Activated T-helper 2 cell treated with anti-CD3 and anti-CD28 coated beads, Interferon-gamma antibody, Interleukin-2, Interleukin-4, amounts not matched to agents 10 μg/mL and 5 μg/mL and 100 μg/mL, durations not matched to agents 14 hours and 24 hours and 36 hours (primary cell): ENCODE measurements around the gene ADD3. TPM values are rescaled to one million over a fixed set of nuclear protein-coding genes. Genes with fewer than 3 reads are reported as not detected.
"Not testable (repeated sequence)": the region's sequence is repeated elsewhere in the genome, so short reads cannot be mapped to it uniquely, and the experiment has no call there.

Source experiments
- DNase-seq: peaks from one replicate; pipeline ENCODE4 v3.0.0; 2021; ENCODE audit warnings: low spot score
- H3K27ac Mint-ChIP-seq: one replicate; pipeline ENCODE4 v1.8.0; 2021; ENCODE audit warnings: mixed read lengths
- H3K27me3 Mint-ChIP-seq: one replicate; pipeline ENCODE4 v1.8.0; 2021; ENCODE audit warnings: low read depth, mixed read lengths
- H3K36me3 Mint-ChIP-seq: one replicate; pipeline ENCODE4 v1.8.0; 2021; ENCODE audit warnings: low read depth, mixed read lengths
- H3K4me1 Mint-ChIP-seq: one replicate; pipeline ENCODE4 v1.8.0; 2021; ENCODE audit warnings: low read depth, mixed read lengths
- H3K4me3 Mint-ChIP-seq: one replicate; pipeline ENCODE4 v1.8.0; 2021; ENCODE audit warnings: low read depth, mild to moderate bottlenecking, moderate library complexity, mixed read lengths
- H3K9me3 Mint-ChIP-seq: one replicate; pipeline ENCODE4 v1.8.0; 2021; ENCODE audit warnings: mixed read lengths
- intact Hi-C: fragments of 100-400 bp; cut with micrococcal nuclease; formaldehyde crosslinking; loops from one replicate; pipeline ENCODE4 v1.15.1; 2023
- total RNA-seq: library from RNA; stranded (reverse); gene quantifications from 2 replicates; pipeline ENCODE4 v1.2.3, GENCODE V29; 2022

ADD3 gene
- total RNA-seq, 1 donor from 2014 or later, result 47.4 TPM

DNA sequence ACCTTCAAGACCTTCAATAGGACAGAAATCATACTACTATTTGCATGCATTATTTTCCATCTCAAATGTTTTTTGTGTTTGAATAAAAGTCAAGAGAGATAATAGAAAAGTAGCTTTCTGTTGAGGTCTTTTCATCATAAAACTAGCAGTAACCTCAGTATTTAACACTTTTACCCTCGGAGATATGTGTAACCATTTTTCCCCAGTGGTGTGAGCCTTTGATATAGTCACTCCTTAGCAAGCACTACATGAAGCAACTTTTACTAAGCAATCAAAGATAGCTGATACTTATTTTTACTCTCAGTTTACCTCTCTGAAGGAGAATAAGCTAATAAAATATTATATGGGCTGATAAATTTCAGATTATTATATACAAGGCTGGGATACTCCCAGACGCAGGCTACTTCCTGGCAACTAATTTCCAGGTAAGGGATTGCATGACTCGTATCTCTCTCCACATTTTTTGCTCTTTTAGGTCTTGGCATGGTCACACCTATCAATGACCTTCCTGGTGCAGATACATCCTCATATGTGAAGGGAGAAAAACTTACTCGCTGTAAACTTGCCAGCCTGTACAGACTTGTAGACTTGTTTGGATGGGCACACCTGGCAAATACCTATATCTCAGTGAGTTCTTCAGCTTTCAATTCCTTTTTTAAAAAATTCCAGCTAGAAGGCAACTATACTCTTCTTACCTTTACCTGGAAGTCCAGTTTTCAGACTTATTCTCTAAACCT, 108.2 kb downstream of the ADD3 start:
- Mint-ChIP-seq H3K9me3 (no peaks in the 10 kb centered on the region), H3K27me3 (no peaks in the 10 kb centered on the region), H3K4me3 (no peak overlapping the region), H3K36me3 (peaks cover 71% of the 10 kb centered on the region), H3K27ac (no peak overlapping the region), H3K4me1 (no peaks in the 10 kb centered on the region)
- no peak for DNase-seq
- intact Hi-C loops, result no loop called here

DNA sequence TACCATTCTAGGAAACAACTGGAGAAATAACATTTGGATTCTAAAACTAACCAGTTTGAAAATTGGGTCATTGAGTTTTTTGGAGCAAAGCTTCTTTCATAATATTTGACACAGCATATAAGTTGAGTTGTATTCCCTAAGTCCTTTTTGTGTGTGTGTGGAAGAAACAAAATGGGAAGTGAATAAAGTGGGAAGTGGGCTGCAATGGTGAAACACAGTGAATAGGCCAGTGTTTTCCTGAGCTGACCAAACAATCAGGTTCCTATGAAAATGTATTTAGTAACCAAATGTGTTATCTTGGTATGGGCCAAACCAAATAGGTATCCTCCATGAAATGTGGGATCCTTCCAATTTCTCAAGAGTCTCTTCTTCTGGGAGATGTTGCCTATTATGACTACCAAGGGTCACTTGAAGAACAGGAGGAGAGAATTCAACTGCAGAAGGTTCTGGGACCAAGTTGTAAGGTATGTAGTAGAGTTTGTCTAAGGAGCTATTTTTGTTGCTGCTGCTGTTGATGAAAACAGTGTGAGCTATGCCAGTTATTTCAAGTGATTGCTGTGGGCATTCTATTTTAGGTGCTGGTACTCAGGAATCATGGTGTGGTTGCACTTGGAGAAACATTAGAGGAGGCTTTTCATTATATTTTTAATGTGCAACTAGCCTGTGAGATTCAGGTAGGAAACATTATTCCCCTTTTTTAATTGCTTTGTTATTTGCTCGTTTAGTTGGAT, 111.3 kb downstream of the ADD3 start:
- no peaks in the 10 kb centered on the region for H3K9me3 Mint-ChIP-seq
- H3K4me3 Mint-ChIP-seq, result no peak overlapping the region
- intact Hi-C loops, result no loop called here
- peaks cover 76% of the 10 kb centered on the region for H3K36me3 Mint-ChIP-seq
- no peaks in the 10 kb centered on the region for H3K4me1 Mint-ChIP-seq
- no peak overlapping the region for H3K27ac Mint-ChIP-seq
- H3K27me3 Mint-ChIP-seq, result no peaks in the 10 kb centered on the region
- no peak for DNase-seq

- Mint-ChIP-seq H3K9me3 (no peaks in the 10 kb centered on the region), H3K4me1 (no peaks in the 10 kb centered on the region), H3K27me3 (no peaks in the 10 kb centered on the region)
Measured at GRCh38 chr10:110123594-110123993, 115.8 kb downstream of the ADD3 start.

DNA sequence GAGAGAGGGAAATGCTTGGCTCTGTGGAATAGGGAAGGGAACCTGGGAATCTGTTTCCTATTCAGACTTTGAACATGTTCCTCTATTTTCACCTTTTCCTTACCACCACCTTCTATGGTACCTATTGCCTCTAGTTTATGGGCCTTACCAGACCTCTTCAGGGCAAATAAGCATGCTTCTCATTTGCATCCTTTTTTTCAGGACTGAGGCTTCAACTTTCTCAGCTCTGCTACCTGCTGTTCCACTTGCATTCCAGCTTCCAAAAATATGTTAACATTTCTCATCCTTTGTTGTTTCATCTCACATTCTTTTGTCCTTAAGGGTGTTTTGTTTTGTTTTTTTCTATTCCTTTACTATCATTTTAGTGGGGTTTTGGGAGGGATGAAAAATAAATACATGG, 121.7 kb downstream of the ADD3 start:
- H3K4me3 Mint-ChIP-seq, result no peak overlapping the region
- no peaks in the 10 kb centered on the region for H3K9me3 Mint-ChIP-seq
- intact Hi-C loops, result no loop called here
- peaks cover 63% of the 10 kb centered on the region for H3K36me3 Mint-ChIP-seq
- no peaks in the 10 kb centered on the region for H3K27me3 Mint-ChIP-seq
- no peak overlapping the region for H3K27ac Mint-ChIP-seq
- H3K4me1 Mint-ChIP-seq, result peaks cover 1% of the 10 kb centered on the region
- DNase-seq, result no peak

More at GRCh38 chr10:110123594-110123993, 115.8 kb downstream of the ADD3 start:
- no peak for DNase-seq
- no peak overlapping the region for H3K4me3 Mint-ChIP-seq
- H3K27ac Mint-ChIP-seq, result no peak overlapping the region
- peaks cover 70% of the 10 kb centered on the region for H3K36me3 Mint-ChIP-seq
- intact Hi-C loops, result no loop called here

GRCh38 chr10:110134917-110135316, 127.1 kb downstream of the ADD3 start:
- no peaks in the 10 kb centered on the region for H3K27me3 Mint-ChIP-seq
- H3K36me3 Mint-ChIP-seq, result peaks cover 29% of the 10 kb centered on the region
- DNase-seq, result no peak
- intact Hi-C loops, result loop anchor here (5.0 to 10.0 kb wide), 3 partner anchors 58 to 430 kb away; partner anchors contain the start of genes ADD3 and SMC3
- peaks cover 20% of the 10 kb centered on the region for H3K4me1 Mint-ChIP-seq
- H3K27ac Mint-ChIP-seq, result no peak overlapping the region
- no peaks in the 10 kb centered on the region for H3K9me3 Mint-ChIP-seq
- no peak overlapping the region for H3K4me3 Mint-ChIP-seq

GRCh38 chr10:110135836-110136235, 128.1 kb downstream of the ADD3 start:
- H3K27ac Mint-ChIP-seq, DNase-seq, H3K9me3 Mint-ChIP-seq, H3K4me3 Mint-ChIP-seq, H3K27me3 Mint-ChIP-seq: not testable (repeated sequence)
- H3K4me1 Mint-ChIP-seq, result peaks cover 21% of the 10 kb centered on the region
- intact Hi-C loops, result loop anchor here (5.0 to 10.0 kb wide), 3 partner anchors 59 to 429 kb away; partner anchors contain the start of genes ADD3 and SMC3
- H3K36me3 Mint-ChIP-seq, result peaks cover 23% of the 10 kb centered on the region

GRCh38 chr10:110137142-110137545, 129.4 kb downstream of the ADD3 start:
- Mint-ChIP-seq H3K4me1 (peaks cover 31% of the 10 kb centered on the region), H3K9me3 (no peaks in the 10 kb centered on the region), H3K27ac (no peak overlapping the region), H3K27me3 (no peaks in the 10 kb centered on the region), H3K36me3 (peaks cover 14% of the 10 kb centered on the region), H3K4me3 (no peak overlapping the region)
- intact Hi-C loops, result loop anchor here (1.0 to 10.0 kb wide), 6 partner anchors 60 to 428 kb away; partner anchors contain the start of genes ADD3 and SMC3
- no peak for DNase-seq

- H3K9me3 Mint-ChIP-seq, result no peaks in the 10 kb centered on the region
- no peak overlapping the region for H3K27ac Mint-ChIP-seq
- H3K4me1 Mint-ChIP-seq, result peaks cover 38% of the 10 kb centered on the region
- H3K4me3 Mint-ChIP-seq, result no peak overlapping the region
- intact Hi-C loops, result loop anchor here (1.0 to 10.0 kb wide), 6 partner anchors 18 to 426 kb away; partner anchors contain the start of genes ADD3, MXI1 and SMC3
- no peak for DNase-seq
- H3K27me3 Mint-ChIP-seq, result peaks cover 4% of the 10 kb centered on the region
- H3K36me3 Mint-ChIP-seq, result peaks cover 8% of the 10 kb centered on the region
Measured at GRCh38 chr10:110138197-110138812, 130.5 kb downstream of the ADD3 start.

GRCh38 chr10:110141185-110141584, 133.4 kb downstream of the ADD3 start:
- DNase-seq, result no peak
- intact Hi-C loops, result no loop called here
- peaks cover 23% of the 10 kb centered on the region for H3K27me3 Mint-ChIP-seq
- peaks cover 41% of the 10 kb centered on the region for H3K4me1 Mint-ChIP-seq
- H3K36me3 Mint-ChIP-seq, result no peaks in the 10 kb centered on the region
- no peak overlapping the region for H3K27ac Mint-ChIP-seq
- H3K9me3 Mint-ChIP-seq, result no peaks in the 10 kb centered on the region
- no peak overlapping the region for H3K4me3 Mint-ChIP-seq

DNA sequence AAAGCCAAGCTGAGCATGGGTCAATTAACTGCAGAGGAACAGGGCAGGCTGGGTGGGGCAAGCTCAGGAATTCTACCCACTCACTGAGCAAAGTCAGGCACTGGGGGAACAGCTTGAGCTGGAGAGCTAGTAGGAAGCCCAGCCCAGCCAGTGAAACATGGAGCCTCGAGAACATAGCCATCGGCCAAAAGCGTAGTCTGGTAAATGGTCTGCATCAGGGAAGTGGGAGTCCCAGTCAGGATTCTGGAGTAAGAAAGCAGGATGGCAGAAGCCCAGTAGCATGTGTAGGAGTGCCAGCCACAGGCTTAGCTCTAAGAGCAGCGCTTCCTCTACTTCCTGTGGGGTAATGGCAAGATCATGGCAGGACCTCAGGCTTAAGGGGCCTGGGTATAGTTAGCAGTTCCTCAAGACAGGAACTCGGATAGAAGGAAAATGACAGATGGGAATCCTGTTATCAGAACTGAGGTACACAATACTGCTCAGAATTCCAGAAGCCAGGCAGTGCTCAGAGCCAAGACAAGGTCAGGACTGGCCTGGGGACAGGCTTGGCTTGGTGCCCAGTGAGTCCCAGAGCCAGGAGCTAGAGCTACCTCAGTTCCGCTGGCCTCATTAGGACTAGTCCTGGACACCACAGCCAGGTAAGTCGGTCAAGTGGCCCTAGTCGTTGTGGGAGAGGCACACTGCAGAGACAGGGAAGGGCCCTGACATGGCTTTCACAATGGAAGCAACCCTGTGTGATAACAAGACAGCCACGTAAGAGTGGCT, 134.3 kb downstream of the ADD3 start:
- Mint-ChIP-seq H3K4me3 (no peak overlapping the region), H3K4me1 (peaks cover 39% of the 10 kb centered on the region), H3K36me3 (no peaks in the 10 kb centered on the region), H3K9me3 (no peaks in the 10 kb centered on the region), H3K27ac (no peak overlapping the region), H3K27me3 (peaks cover 29% of the 10 kb centered on the region)
- intact Hi-C loops, result no loop called here
- DNase-seq, result no peak

- Mint-ChIP-seq H3K4me1 (peaks cover 33% of the 10 kb centered on the region), H3K27me3 (peaks cover 33% of the 10 kb centered on the region), H3K36me3 (no peaks in the 10 kb centered on the region), H3K4me3 (no peak overlapping the region), H3K27ac (no peak overlapping the region), H3K9me3 (no peaks in the 10 kb centered on the region)
- intact Hi-C loops, result no loop called here
- DNase-seq, result no peak
Measured at GRCh38 chr10:110142965-110143364, 135.2 kb downstream of the ADD3 start.

DNA sequence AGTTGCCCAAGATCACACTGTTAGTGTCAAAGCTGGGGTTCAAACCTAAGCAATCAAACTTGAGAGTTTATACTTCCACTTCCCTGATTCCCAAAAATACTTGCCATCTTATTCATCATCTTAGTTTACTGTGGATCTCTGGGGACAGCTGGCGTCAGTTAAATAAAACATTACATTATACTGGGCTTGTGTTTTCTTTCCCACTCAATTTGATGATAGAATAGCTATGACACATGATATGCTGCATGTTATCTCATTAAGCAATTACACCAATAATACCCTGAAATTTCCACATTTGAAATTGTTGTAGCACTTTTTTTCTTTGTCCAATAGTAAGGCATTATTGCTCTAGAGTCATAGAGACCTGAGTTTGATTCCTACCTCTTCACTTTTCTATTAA, 136.7 kb downstream of the ADD3 start:
- intact Hi-C loops, result no loop called here
- H3K4me1 Mint-ChIP-seq, result peaks cover 29% of the 10 kb centered on the region
- no peaks in the 10 kb centered on the region for H3K36me3 Mint-ChIP-seq
- H3K4me3 Mint-ChIP-seq, result no peak overlapping the region
- H3K27me3 Mint-ChIP-seq, result peaks cover 45% of the 10 kb centered on the region
- DNase-seq, result no peak
- no peaks in the 10 kb centered on the region for H3K9me3 Mint-ChIP-seq
- H3K27ac Mint-ChIP-seq, result no peak overlapping the region
